Activated CD4-positive, alpha-beta T cell treated with anti-CD3 and anti-CD28 coated beads, Interleukin-2, amount 10 ng/mL, durations not matched to agents 24 days and 14 days (primary cell): ENCODE measurements around the gene LRP6. TPM values are rescaled to one million over a fixed set of nuclear protein-coding genes. Genes with fewer than 3 reads are reported as not detected.

ENCODE experiments used
- DNase-seq: peaks from one replicate; pipeline ENCODE4 v3.0.0; 2022
- H3K27ac Mint-ChIP-seq: one replicate; pipeline ENCODE4 v1.8.0; 2022; ENCODE audit warnings: mild to moderate bottlenecking, mixed read lengths
- H3K27me3 Mint-ChIP-seq: one replicate; pipeline ENCODE4 v1.8.0; 2022; ENCODE audit warnings: mixed read lengths
- H3K36me3 Mint-ChIP-seq: one replicate; pipeline ENCODE4 v1.8.0; 2022; ENCODE audit warnings: low read depth, mild to moderate bottlenecking, mixed read lengths
- H3K4me1 Mint-ChIP-seq: one replicate; pipeline ENCODE4 v1.8.0; 2021; ENCODE audit warnings: mixed read lengths
- H3K4me3 Mint-ChIP-seq: one replicate; pipeline ENCODE4 v1.8.0; 2022; ENCODE audit warnings: mild to moderate bottlenecking, moderate library complexity, mixed read lengths
- H3K9me3 Mint-ChIP-seq: one replicate; pipeline ENCODE4 v1.8.0; 2021; ENCODE audit warnings: mixed read lengths
- intact Hi-C: fragments of 100-400 bp; cut with micrococcal nuclease; formaldehyde crosslinking; loops from one replicate; pipeline ENCODE4 v1.15.1; 2023
- total RNA-seq: library from RNA; stranded (reverse); gene quantifications from 2 replicates; pipeline ENCODE4 v1.2.3, GENCODE V29; 2022

Gene LRP6
- total RNA-seq, 1 donor from 2014 or later: 8.4 TPM

- Mint-ChIP-seq H3K36me3 (peaks cover 6% of the 10 kb centered on the region), H3K4me1 (peaks cover 31% of the 10 kb centered on the region), H3K9me3 (peaks cover 4% of the 10 kb centered on the region), H3K4me3 (peak within 1 kb of the TSS; percentile 83), H3K27me3 (no peaks in the 10 kb centered on the region), H3K27ac (peak within 1 kb of the TSS; percentile 91)
- DNase-seq: peak; percentile 81
- intact Hi-C loops: no loop called here
Observed at GRCh38 chr12:12070674-12071656, 195.9 kb downstream of the LRP6 start, which contains the start of gene BCL2L14. TSS of gene BCL2L14 (plus strand) at chr12:12070939. CDS start at chr12:12079306, 8,367 bp downstream.

- no peak overlapping the region for H3K4me3 Mint-ChIP-seq
Observed at GRCh38 chr12:12069821-12070548, 196.9 kb downstream of the LRP6 start.

GRCh38 chr12:12068751-12069150, 198.1 kb downstream of the LRP6 start:
- intact Hi-C loops: no loop called here
- Mint-ChIP-seq H3K27ac (no peak overlapping the region), H3K27me3 (no peaks in the 10 kb centered on the region), H3K4me3 (no peak overlapping the region), H3K9me3 (peaks cover 4% of the 10 kb centered on the region), H3K36me3 (peaks cover 4% of the 10 kb centered on the region), H3K4me1 (peaks cover 31% of the 10 kb centered on the region)
- DNase-seq: no peak

More at GRCh38 chr12:12069821-12070548, 196.9 kb downstream of the LRP6 start:
- no peak for DNase-seq
- Mint-ChIP-seq H3K4me1 (peaks cover 31% of the 10 kb centered on the region), H3K36me3 (peaks cover 4% of the 10 kb centered on the region), H3K27ac (peak overlapping the region; percentile 91), H3K9me3 (peaks cover 4% of the 10 kb centered on the region), H3K27me3 (no peaks in the 10 kb centered on the region)
- intact Hi-C loops: no loop called here

Other genes starting within 250 kb of the LRP6 start
- 13.0 and 14.2 TPM in 2 replicates for gene BCL2L14, start 196.1 kb downstream of the LRP6 start, total RNA-seq
- gene MANSC1, start 83.2 kb upstream of the LRP6 start, total RNA-seq: 0.88 and 1.1 TPM in 2 replicates
- gene BORCS5, start 90.0 kb upstream of the LRP6 start, total RNA-seq: 34.0 and 37.0 TPM in 2 replicates